GM12801 (cell line): Measurements from ENCODE around the gene TP53.

ENCODE experiments used
- TF ChIP-seq, protein P1 (sequence below): IDR thresholded peaks from one replicate; pipeline ENCODE4 v1.5.1; 2011; ENCODE audit warnings: control low read depth; ENCODE audit not compliant: insufficient read length; ENCODE audit errors: extremely low read depth

The TP53 gene

GRCh38 chr17:7687072-7687907, at the start of gene TP53:
TSS of gene TP53 (minus strand) at chr17:7687490. CDS start at chr17:7676594, 10,896 bp downstream.
- TF ChIP-seq, protein P1, sequence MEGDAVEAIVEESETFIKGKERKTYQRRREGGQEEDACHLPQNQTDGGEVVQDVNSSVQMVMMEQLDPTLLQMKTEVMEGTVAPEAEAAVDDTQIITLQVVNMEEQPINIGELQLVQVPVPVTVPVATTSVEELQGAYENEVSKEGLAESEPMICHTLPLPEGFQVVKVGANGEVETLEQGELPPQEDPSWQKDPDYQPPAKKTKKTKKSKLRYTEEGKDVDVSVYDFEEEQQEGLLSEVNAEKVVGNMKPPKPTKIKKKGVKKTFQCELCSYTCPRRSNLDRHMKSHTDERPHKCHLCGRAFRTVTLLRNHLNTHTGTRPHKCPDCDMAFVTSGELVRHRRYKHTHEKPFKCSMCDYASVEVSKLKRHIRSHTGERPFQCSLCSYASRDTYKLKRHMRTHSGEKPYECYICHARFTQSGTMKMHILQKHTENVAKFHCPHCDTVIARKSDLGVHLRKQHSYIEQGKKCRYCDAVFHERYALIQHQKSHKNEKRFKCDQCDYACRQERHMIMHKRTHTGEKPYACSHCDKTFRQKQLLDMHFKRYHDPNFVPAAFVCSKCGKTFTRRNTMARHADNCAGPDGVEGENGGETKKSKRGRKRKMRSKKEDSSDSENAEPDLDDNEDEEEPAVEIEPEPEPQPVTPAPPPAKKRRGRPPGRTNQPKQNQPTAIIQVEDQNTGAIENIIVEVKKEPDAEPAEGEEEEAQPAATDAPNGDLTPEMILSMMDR: no peak

GRCh38 chr17:7732981-7733539, 45.8 kb upstream of the TP53 start:
- TF ChIP-seq, protein P1: no peak

GRCh38 chr17:7729816-7730215, 42.5 kb upstream of the TP53 start:
- TF ChIP-seq, protein P1: no peak

- TF ChIP-seq, protein P1: no peak
Measured at GRCh38 chr17:7727886-7728285, 40.6 kb upstream of the TP53 start.

GRCh38 chr17:7721612-7722011, 34.3 kb upstream of the TP53 start:
- TF ChIP-seq, protein P1: no peak

DNA sequence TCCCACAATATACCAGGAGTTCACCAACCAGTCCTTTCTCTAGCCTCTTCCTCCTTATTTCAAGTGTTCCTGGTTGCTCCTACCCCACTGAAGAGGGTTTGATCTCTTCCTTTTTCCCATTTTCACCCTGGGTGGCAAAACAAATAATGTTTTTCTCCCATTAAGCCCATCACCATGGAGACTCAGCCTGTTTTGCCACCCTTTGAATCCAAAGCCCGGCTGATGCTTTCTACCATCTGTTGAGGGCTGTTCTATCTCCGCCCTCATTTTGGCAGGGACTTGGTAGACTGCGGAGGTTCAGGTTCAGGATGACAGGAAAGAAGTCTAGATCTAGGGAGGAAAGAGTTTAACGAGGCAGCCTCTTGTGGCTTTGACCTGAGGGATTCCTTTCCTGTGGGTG, 32.8 kb upstream of the TP53 start:
- TF ChIP-seq, protein P1: no peak

DNA sequence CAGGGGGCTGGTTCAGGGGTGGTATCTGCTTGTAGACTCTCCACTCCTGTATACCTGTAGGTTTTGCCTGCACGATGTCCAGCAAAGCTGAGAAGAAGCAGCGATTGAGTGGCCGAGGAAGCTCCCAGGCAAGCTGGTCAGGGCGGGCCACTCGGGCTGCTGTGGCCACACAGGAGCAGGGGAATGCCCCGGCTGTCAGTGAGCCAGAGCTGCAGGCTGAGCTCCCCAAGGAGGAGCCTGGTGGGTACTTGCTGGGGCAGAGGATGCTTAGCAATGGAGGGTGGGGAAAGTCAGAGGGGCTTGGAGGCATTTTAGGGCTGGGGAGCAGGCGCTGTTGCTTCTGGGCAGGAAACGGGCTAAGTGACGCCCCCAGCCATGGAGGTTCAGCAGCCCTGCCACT, 32.4 kb upstream of the TP53 start:
- TF ChIP-seq, protein P1: no peak
